GM11168 (cell line): ENCODE measurements around the gene MRAP.

ENCODE experiments used
- in situ Hi-C: fragments of 300-500 bp; cut with MboI; formaldehyde crosslinking; loops from one replicate; pipeline ENCODE4 v1.12.0; 2022; ENCODE audit warnings: low sequenced_read_pairs; ENCODE audit not compliant: unreplicated experiment

The MRAP gene

DNA sequence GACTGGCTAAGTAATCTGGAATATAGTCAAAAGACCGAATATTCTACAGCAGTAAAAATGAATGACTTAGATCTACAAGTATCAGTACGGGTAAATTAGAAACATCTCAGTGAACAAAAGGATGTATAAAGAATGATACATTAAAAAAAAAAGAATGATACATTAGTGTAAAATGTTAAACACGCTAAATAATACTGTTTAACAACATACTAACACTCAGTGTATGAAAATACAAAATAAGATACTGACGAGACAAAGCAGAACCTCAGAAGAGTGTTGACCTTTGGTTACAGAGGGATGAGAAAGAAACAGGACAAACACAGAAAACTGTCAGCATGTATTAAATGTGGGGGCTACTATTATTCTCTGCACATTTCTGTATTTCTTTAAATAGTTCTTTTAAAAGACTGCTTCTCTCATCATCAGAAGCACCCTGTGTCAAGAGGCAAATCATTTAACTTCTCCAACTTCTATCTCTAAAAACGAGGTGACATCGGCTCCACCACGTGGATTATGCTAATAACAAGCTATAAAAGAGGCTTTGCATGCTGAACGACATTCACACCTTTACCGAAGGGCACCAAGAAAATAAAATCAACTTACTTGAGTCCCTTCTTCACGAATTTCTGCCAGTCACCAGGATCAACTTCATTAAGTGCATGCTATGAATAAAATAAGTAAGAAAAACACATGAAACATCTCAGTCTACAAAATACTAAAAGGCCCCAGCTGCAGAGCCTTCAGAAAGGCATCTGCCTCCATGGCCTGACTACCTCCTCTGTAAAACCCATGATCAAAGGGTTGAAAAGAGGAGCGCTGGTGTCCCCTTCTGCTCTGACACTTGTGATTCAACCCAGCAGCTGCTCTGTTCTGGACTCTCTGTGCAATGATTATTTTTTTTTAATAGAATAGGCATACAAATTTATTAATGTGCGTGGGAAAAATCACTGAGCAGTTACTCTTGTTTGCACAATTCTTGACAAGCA, 42.5 kb downstream of the MRAP start:
- in situ Hi-C loops = no loop called here

DNA sequence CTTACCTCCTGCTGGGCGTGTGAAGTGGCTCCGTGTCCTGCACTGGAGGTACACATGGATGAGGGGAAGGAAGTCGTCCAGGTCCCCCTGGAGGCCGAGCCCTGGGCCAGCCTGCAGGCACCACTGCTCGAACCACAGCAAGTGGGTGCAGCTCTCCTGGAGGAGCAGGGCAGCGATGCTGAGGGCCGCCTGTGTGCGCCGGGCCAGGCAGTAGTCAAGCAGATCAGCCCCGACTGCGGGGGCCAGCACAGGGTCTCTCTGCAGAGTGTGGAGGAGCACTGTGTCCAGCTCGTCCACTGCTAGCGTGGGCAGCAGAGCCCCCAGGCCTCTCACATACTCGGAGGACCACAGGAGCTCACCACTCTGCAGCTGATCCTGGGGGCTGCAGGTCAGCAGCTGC, 48.3 kb downstream of the MRAP start:
- in situ Hi-C loops = no loop called here

DNA sequence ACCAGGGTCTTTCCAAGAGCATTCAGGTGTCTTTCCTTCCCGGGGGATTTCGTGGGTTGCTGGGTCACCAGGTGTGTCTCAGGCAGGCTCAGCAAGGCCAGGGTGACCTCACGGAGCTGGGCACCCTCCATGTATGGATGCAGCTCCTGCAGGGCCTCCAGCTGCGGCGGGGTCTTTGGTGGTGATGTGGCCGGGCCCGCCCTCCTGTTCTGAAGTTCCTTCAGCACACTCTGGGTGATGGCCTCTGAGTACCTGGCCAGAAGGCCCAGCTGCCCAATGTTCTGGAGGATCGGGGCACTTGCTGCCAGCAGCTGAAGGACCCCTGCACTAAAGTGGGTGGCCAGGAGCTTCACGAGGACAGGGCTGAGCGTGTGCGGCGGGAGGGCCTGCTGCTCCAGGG, 48.7 kb downstream of the MRAP start:
- in situ Hi-C loops = no loop called here

DNA sequence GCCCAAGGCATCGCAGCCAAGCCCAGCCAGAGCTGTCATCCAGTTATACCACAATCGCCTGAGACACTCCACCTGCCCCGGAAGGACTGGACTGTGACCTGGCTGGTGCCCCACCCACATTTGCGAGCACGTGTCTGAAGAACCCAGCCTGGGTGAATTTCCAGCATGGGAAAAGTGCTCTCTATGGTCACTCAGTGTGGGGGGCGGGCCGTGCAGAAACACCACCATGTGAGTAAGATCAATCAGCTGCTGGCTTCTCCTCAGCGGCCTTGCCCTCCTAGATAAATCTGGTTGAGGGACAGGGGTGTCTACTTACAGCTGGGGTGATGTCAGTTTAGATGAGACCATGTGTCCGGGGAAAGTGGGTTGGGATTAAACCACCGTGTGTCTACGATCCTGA, 49.3 kb downstream of the MRAP start:
- in situ Hi-C loops = no loop called here

DNA sequence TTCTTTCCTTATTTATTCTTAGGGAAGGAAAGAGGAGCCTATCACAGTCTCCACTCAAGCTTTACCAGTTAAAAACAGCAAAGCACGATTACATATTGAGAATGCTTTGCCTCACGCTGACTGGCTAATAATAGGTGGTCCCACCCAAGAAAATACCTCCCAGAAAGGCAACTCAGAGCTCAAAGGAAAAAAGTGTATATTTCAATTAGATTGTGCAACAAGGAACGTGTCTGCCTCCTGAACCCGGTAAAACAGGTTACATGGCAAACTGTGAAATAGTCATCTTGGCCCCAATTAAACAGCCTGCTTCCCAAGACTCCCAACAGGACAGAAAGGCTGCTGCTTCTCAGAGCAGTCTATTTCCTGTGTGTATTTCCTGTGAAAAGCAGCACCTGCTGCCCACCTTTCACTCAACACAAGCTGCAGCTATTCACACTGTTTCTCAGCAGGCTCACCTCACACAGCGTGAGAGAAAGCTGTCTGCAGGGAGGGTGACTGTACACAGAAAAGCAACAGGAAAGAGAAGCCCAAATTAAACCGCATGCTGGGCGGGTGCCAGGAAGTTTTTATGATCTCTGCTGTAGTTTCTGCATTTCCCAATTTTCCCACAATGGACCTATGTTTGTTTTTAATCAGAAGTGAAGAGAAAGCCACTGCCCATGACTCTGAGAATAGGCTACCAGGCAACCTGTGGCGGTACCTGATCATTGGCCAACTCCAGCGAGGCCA, 50.1 kb downstream of the MRAP start:
- in situ Hi-C loops = no loop called here

DNA sequence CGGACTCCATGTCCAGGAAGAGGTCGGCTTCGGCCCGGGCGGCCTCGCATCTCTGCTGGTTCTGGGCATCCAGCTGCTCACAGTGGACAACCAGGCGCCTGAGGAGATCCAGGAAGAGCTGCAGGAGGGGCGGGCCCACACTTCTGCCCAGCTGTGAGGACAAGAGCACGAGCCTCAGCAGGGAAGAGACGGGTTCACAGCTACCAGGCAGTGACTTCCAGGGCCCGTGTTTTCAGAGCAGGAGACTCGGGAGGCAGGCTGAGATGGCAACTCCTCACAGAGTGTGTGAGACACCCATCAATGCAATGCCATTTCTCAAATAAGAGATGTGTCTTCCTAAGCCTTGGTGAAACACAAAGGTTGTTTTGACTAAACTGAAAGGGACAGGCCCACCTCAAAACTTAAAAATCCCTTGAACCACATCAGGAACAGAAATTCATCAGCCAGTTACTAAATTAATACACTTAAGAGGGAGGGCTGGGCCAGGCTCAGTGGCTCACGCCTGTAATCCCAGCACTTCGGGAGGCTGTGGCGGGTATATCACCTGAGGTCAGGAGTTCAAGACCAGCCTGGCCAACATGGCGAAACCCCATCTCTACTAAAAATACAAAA, 50.8 kb downstream of the MRAP start:
- in situ Hi-C loops = no loop called here

DNA sequence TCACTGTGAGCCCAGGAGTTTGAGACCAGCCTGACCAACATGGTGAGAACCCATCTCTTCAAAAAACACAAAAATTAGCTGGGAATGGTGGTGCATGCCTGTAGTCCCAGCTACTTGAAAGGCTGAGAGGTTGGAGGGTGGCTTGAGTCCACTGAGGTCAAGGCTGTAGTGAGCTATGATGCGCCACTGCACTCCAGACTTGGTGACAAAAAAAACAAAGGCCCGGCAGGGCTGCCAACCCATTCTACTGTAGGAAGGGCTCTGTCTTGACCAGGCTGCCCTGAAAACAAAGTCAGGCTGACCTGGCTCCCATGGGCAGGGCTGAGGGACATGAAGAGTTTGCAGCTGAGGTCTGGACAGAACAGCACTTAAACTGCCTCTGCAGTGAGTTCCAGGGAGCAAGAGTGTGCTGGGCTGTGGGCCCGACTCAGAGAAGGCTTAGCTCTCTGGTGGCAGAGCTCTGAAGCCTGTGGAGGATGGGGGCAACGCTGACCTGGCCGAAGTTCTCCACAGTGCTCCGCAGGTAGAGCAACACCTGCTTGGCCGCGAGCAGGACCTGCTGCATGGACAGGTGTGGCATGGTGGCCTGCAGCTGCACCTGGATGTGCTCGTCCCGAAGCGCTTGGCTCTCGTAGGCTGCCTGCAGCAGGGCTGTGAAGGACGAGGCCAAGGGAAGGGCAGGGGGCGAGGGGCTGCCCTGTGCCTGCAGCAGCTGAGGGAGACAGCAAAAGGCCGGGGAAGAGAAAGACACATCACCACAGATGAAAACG, 51.7 kb downstream of the MRAP start:
- in situ Hi-C loops = no loop called here

DNA sequence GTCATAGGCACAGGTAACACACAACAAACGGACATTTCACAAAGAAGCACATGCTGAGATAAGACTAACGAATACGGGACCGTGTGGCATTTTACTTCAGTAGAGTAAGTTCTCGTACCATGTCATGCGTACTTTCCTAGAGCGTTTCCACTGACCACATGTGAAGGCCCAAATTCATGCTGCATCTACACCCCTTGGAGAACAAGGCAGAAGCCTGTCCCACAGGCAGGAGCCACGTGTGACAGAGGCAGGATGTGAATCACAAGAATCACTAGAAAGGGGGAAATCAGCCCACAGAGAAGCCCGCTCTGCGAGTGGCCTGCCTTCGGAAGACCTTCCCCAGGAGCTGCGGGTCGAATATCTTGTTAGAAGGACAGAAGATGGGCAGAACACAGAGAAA, 52.3 kb downstream of the MRAP start:
- in situ Hi-C loops = no loop called here

DNA sequence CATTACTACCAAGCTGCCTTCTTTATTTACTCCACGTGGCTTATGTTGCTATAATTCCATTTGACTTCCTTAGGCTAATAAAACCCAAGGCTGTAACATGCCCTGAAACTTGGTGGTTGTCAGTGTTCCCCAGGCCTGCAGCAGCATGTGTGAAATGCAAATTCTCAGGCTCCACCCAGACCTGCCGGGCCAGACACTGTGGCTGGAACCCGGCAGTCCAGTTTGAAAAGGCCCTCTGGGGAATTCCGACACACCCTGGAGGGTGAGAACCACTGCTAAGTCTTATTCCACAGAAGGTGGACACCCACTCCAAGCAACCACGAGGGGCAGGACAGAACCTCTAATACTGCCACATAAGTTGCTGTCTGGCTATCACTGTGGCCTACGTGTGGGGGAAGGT, 52.8 kb downstream of the MRAP start:
- in situ Hi-C loops = no loop called here

DNA sequence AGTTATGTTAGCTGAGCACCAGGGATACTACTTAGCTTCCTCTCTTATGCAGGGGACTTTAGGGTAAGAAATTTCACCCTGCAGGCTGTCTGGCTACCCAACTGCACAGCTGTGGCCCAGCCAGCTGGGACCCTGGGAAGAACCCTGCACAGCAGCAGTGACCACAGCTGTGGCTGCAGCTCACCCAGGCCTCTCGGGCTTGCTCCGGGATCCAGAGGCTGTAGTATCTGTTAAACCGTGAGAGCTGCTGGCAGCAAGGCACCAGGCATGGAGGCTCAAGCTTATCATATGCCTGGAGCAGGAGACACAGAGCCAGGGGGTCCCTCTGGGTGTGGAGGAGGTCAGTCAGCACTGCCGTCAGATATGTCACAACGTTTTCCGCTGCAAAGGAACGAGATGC, 53.9 kb downstream of the MRAP start:
- in situ Hi-C loops = no loop called here

DNA sequence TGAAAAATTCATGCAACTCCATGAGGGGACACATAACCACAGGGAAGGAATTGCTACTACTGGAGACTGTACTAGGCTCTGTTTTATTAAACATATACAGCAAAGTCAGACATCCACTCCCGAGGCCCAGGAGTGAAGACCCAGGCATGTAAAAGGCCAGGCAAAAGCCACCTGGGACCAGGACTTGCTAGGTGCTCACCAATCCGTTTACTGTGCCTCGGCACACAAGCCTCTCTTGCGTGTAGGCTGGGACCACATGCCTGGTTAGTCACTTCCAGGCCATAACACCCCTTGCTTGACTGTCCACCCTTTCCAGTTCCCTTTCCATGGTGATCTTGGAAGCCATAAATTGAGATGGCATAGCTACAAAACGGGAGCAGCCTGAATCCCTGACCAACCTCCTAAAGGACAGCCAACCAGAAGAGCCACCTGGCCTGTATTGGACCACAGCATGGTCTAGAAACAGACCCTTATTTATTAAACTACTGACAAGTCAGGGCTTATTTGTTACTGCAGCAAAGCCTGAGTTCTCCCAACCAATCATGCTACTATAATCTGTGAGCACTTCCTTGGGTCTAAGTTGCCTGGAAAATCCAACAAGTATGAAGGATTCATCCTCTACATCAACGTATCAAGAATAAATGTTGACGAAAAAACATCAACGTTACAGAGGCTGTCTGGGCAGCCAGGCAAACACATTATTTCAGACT, 54.5 kb downstream of the MRAP start:
- in situ Hi-C loops = no loop called here

DNA sequence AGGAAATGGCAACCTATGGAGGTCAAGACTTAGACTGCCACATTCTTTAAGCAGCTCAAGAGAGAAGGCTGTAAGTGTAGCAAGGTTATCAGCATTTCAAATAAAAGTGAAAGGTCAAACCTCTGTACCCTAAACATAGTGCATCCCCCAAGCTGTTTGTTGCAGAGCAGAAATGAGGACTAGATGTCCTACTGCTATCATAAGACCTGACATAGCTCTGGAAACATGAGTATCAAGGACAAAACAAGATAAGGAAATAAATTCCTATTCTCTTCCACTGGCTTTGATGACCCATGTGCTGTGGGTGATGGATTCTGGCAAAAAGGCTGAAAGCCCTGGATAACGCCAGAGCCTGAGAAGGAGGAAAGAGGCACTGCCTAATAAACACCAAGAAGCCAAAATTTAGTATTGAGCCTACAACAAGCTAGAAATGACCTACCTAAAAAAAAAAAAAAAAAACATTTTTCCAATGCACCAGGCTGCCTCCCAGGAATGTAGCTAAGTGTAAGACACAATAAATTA, 58.3 kb downstream of the MRAP start:
- in situ Hi-C loops = no loop called here

DNA sequence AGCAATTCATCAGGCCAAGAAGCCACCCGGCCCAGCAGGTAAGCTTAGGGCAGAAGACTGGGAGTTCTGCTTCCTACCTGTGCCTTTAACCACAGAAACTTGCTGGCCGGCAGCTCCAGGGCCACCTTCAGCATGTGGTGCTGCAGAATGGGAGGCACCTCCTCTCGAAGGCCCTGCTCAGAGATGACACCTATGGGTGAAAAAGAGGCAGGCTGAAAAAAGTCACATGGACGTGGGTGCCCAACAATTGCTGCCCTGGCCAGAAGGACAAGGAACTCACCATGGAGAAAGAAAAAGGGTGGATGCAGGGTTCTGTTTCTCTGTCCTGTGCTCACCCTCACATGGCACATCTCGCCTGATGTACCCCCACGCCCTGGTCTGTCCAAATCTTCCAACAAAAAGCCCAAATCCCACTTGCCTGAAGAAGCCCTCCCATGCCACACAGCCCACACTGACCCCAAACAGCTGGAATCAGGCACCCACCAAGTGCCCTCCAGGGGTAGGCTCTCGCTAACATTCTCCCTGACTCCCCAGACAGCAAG, 61.1 kb downstream of the MRAP start:
- in situ Hi-C loops = no loop called here

DNA sequence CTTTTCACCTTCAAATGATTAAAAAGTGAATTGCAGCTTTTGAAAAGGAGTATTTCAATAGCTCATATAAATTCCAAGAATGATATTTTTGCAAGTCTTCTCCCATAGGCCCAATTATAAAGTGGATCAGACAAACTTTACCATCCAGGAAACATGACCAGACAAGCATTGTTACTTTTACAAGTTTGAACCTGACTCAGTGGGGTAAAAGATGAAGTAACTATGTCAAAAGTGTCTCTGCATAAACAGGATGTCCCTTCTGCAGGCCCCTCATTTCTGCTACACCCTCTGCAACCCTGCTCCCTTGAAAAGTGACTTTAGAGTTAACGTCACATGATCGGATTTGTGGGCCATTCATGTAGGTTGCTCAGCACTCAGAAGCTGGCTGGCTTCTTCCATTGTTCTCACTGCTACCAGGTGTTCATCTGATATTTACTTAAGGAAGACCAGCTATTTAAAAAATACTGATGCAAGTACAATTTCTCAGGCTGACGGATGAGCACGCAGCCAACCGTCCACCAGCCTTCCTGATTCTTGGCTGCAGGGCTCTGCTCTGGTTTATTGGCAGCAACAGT, 61.8 kb downstream of the MRAP start:
- in situ Hi-C loops = no loop called here
